ENCODE data around the gene TTLL11. TPM values are rescaled to one million over a fixed set of nuclear protein-coding genes. Genes with fewer than 3 reads are reported as not detected.

TTLL11 gene
- total RNA-seq, 4 donors from 2014 or later = 15.1 to 42.6 (median 29.1) TPM

DNA sequence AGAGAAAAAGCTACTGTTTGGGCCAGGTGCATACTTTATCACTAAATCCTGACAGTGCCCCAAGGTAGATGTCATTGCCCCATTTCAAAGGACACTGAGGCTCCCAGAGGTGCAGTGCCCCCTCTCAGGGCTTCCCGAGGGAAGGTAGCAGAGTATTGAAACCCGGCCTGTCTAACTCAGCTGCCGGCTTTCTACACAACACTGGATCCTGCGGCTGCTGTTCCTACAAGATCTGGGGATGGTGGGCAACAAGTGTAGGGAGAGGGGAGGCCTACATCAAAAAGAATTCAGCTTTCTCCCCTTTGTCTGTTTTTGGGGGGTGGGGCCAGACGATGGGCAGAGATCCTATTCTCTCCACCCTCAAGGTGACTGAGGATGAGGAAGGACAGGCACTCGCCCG lies 240.9 kb downstream of the TTLL11 start:
- ATAC-seq = no peak
- no peak overlapping the region for H3K4me3 ChIP-seq
- no peaks in the 10 kb centered on the region for H3K27me3 ChIP-seq
- WGBS, 2 donors (ENCODE audit: low coverage in 1 of 2) = 90 to 100% methylated on average over 2 to 7 of the region's 7 CpGs
- H3K9me3 ChIP-seq = peaks cover 0 to 14% (median 0%) of the 10 kb centered on the region in 3 donors
- TF ChIP-seq, protein P1, sequence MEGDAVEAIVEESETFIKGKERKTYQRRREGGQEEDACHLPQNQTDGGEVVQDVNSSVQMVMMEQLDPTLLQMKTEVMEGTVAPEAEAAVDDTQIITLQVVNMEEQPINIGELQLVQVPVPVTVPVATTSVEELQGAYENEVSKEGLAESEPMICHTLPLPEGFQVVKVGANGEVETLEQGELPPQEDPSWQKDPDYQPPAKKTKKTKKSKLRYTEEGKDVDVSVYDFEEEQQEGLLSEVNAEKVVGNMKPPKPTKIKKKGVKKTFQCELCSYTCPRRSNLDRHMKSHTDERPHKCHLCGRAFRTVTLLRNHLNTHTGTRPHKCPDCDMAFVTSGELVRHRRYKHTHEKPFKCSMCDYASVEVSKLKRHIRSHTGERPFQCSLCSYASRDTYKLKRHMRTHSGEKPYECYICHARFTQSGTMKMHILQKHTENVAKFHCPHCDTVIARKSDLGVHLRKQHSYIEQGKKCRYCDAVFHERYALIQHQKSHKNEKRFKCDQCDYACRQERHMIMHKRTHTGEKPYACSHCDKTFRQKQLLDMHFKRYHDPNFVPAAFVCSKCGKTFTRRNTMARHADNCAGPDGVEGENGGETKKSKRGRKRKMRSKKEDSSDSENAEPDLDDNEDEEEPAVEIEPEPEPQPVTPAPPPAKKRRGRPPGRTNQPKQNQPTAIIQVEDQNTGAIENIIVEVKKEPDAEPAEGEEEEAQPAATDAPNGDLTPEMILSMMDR (IDR thresholded peaks at IDR 0.05) = no peak
- TF ChIP-seq POLR2A (IDR thresholded peaks at IDR 0.05) (no peak), POLR2AphosphoS5 (IDR thresholded peaks at IDR 0.05) (no peak), EP300 (IDR thresholded peaks at IDR 0.05) (no peak)
- H3K27ac ChIP-seq = no peak overlapping the region
- H3K36me3 ChIP-seq = peaks cover 0 to 17% of the 10 kb centered on the region in 2 donors
- H3K4me1 ChIP-seq = no peaks in the 10 kb centered on the region

DNA sequence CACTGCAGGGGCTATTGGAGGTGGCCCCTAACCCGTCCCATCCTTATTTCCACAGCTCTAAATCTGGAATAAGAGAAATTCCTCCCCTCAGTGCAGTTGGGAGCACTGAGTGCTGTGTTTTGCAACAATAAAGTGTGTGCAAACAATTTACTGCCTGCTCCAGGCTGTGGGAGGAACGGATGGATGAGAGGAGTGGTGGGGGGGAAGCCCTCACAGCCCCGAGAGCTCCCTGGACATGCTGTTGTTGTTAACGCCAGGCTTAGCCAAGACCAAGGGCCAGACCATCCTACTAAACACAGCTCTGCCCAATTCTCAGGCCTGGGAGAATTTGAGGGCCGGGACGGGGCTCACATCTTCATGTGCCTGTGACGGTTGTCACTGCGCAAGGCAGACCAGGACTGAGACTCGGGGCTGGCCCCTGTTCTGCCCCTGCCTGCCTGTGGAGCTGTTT lies 241.4 kb downstream of the TTLL11 start:
- H3K4me1 ChIP-seq = no peaks in the 10 kb centered on the region
- ATAC-seq = peak; percentile 25
- no peak overlapping the region for H3K27ac ChIP-seq
- H3K9me3 ChIP-seq = peaks cover 0 to 14% (median 0%) of the 10 kb centered on the region in 3 donors
- H3K36me3 ChIP-seq = peaks cover 0 to 11% of the 10 kb centered on the region in 2 donors
- H3K27me3 ChIP-seq = no peaks in the 10 kb centered on the region
- TF ChIP-seq POLR2A (IDR thresholded peaks at IDR 0.05) (no peak), EP300 (IDR thresholded peaks at IDR 0.05) (no peak), POLR2AphosphoS5 (IDR thresholded peaks at IDR 0.05) (no peak)
- TF ChIP-seq, protein P1 (IDR thresholded peaks at IDR 0.05) = no peak
- 78 to 94% methylated on average over 3 to 4 of the region's 9 CpGs for WGBS, 2 donors (ENCODE audit: low coverage in 1 of 2)
- no peak overlapping the region for H3K4me3 ChIP-seq

DNA sequence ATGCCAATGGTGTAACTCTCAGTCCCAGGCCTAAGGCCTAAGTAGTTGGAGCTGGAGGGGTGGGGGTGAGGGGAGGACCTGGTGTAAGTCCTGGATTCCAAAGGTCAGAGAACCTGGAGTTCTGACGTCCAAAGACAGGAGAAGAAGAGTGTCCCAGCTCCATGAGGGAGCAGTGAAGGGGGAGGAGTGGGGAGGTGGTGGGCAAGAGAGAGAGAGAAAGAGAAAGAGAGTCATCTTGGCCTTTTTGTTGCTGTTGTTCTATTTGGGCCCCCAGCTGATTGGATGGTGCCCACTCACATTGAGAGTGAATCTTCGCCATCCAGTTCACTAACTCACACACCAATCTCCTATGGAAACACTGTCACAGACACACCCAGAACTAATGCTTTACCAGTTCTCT lies 242.7 kb downstream of the TTLL11 start:
- TF ChIP-seq, protein P1 (IDR thresholded peaks at IDR 0.05) = no peak
- TF ChIP-seq POLR2A (IDR thresholded peaks at IDR 0.05) = no peak
- TF ChIP-seq EP300 (IDR thresholded peaks at IDR 0.05) = no peak
- no peak for TF ChIP-seq POLR2AphosphoS5 (IDR thresholded peaks at IDR 0.05)
- peaks cover 0 to 14% (median 0%) of the 10 kb centered on the region in 3 donors for H3K9me3 ChIP-seq
- H3K4me3 ChIP-seq = no peak overlapping the region
- H3K4me1 ChIP-seq = no peaks in the 10 kb centered on the region
- peaks cover 0 to 8% of the 10 kb centered on the region in 2 donors for H3K36me3 ChIP-seq
- no peaks in the 10 kb centered on the region for H3K27me3 ChIP-seq
- 91 to 100% methylated on average over 1 to 2 of the region's 2 CpGs for WGBS, 2 donors (ENCODE audit: low coverage in 1 of 2)
- no peak for ATAC-seq
- no peak overlapping the region for H3K27ac ChIP-seq

DNA sequence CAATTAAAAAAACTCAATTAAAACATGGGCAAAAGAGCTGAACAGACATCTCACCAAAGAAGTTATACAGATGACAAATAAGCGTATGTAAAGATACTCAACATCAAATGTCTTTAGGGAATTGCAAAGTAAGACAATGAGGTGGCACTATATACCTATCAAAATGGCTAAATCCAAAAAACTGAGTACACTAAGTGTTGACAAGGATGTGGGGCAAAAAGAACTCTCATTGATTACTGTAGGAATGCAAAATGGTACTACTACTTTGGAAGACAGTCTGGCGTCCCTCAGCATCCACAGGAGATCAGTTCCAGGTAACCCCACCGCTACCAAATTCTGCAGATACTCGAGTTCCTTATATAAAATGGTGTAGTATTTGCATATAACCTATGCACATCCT lies 243.6 kb downstream of the TTLL11 start:
- H3K9me3 ChIP-seq = peaks cover 0 to 20% (median 0%) of the 10 kb centered on the region in 3 donors
- WGBS, 2 donors (ENCODE audit: low coverage in 1 of 2) = 67 to 75% methylated on average over 3 to 4 of the region's 4 CpGs
- TF ChIP-seq POLR2AphosphoS5 (IDR thresholded peaks at IDR 0.05) (no peak), EP300 (IDR thresholded peaks at IDR 0.05) (no peak), POLR2A (IDR thresholded peaks at IDR 0.05) (no peak)
- TF ChIP-seq, protein P1 (IDR thresholded peaks at IDR 0.05) = no peak

DNA sequence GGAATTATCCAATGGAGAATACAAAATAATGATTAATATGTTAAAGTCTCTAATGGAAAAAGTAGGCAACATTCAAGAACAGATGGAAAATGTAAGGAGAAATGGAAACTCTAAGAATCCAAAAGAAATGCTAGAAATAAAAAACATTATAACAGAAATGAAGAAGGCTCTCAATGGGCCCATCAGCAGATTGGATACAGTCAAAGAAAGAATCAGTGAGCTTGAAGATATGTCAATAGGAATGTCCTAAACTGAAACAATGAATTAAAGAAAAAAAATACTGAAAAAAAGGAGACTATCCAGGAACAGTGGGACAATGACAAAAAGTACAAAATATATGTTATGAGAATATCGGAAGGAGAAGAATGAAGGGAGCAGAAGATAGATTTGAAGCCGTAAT lies 248.5 kb downstream of the TTLL11 start:
- no peak for TF ChIP-seq POLR2A (IDR thresholded peaks at IDR 0.05)
- TF ChIP-seq POLR2AphosphoS5 (IDR thresholded peaks at IDR 0.05) = no peak
- TF ChIP-seq, protein P1 (IDR thresholded peaks at IDR 0.05) = no peak
- TF ChIP-seq EP300 (IDR thresholded peaks at IDR 0.05) = no peak
- H3K4me1 ChIP-seq = no peaks in the 10 kb centered on the region
- WGBS, 2 donors (ENCODE audit: low coverage in 1 of 2) = 43 to 50% methylated on average over 2 of the region's 2 CpGs
- peaks cover 0 to 8% of the 10 kb centered on the region in 2 donors for H3K36me3 ChIP-seq
- peaks cover 0 to 20% (median 0%) of the 10 kb centered on the region in 3 donors for H3K9me3 ChIP-seq
- no peak for ATAC-seq
- no peaks in the 10 kb centered on the region for H3K27me3 ChIP-seq
- H3K27ac ChIP-seq = no peak overlapping the region
- H3K4me3 ChIP-seq = no peak overlapping the region

More for the DNA sequence above, 243.6 kb downstream of the TTLL11 start:
- H3K27ac ChIP-seq = no peak overlapping the region
- H3K36me3 ChIP-seq = peaks cover 0 to 8% of the 10 kb centered on the region in 2 donors
- H3K27me3 ChIP-seq = no peaks in the 10 kb centered on the region
- ATAC-seq = no peak
- H3K4me1 ChIP-seq = no peaks in the 10 kb centered on the region
- H3K4me3 ChIP-seq = no peak overlapping the region

All from gastroesophageal sphincter (tissue), 4 donors.